Thyroid gland (tissue), 4 donors: ENCODE data around the gene CA5A. TPM values are rescaled to one million over a fixed set of nuclear protein-coding genes. Genes with fewer than 3 reads are reported as not detected.
A peak's percentile ranks its signal among the peaks of the same experiment; 100 is the strongest.

Source experiments
- DNase-seq, 2 donors: peaks; one replicate each; pipeline ENCODE4 v3.0.0-alpha.2; 2019
- H3K27ac ChIP-seq, 3 donors: fragments of 200-600 bp; sonication (generic); 1 replicate in 2 of 3; 2 replicates in 1 of 3; pipeline ENCODE4 v1.5.1; 2016 to 2019; ENCODE audit warnings: mild to moderate bottlenecking in 1 of 3, moderate library complexity in 1 of 3
- H3K27me3 ChIP-seq: fragments of 200-600 bp; sonication (generic); one replicate; pipeline ENCODE4 v1.5.1; 2019
- H3K36me3 ChIP-seq, 2 donors: fragments of 200-600 bp; sonication (generic); one replicate each; pipeline ENCODE4 v1.5.1; 2016 to 2019
- H3K4me1 ChIP-seq, 2 donors: fragments of 200-600 bp; sonication (generic); one replicate each; pipeline ENCODE4 v1.5.1; 2017 to 2019
- H3K4me3 ChIP-seq, 3 donors: fragments of 200-600 bp; sonication (generic); replicated peaks in 1 of 3; 1 replicate in 2 of 3; 2 replicates in 1 of 3; pipeline ENCODE4 v1.5.1; 2016; ENCODE audit warnings: mild to moderate bottlenecking in 1 of 3
- H3K9me3 ChIP-seq: fragments of 200-600 bp; sonication (generic); one replicate; pipeline ENCODE4 v1.5.1; 2017
- POLR2A ChIP-seq, 2 donors: fragments of 450-650 bp; IDR thresholded peaks; one replicate each; pipeline ENCODE4 v1.6.1; 2017; ENCODE audit warnings: antibody characterized with exemption in 2 of 2, mild to moderate bottlenecking in 2 of 2, moderate library complexity in 1 of 2
- WGBS, 2 donors: methylation state at CpG; one replicate each; pipeline ENCODE4 v1.1.5; 2017; 5-methylcytosine and 5-hydroxymethylcytosine counted together
- intact Hi-C: fragments of 100-400 bp; cut with DNase I; formaldehyde crosslinking; loops from one replicate; pipeline ENCODE4 v1.15.1; 2023
- total RNA-seq, 4 donors: library from RNA; depleted of rRNA; stranded (reverse); fragments of >200 nt; gene quantifications; one replicate each; pipeline ENCODE4 v1.2.3, GENCODE V29; 2016
- TF ChIP-seq, protein P1 (sequence below), 6 experiments: fragments of 200-600 bp in 3 of 6; fragments of 450-650 bp in 3 of 6; sonication (generic) in 3 of 6; IDR thresholded peaks; one replicate each; pipeline ENCODE4 v1.5.1; 2016 to 2019; ENCODE audit warnings: antibody characterized with exemption in 6 of 6, mild to moderate bottlenecking in 2 of 6, inconsistent platforms in 1 of 6, moderate library complexity in 1 of 6

Gene CA5A
- total RNA-seq, 4 donors from 2014 or later, result not detected

DNA sequence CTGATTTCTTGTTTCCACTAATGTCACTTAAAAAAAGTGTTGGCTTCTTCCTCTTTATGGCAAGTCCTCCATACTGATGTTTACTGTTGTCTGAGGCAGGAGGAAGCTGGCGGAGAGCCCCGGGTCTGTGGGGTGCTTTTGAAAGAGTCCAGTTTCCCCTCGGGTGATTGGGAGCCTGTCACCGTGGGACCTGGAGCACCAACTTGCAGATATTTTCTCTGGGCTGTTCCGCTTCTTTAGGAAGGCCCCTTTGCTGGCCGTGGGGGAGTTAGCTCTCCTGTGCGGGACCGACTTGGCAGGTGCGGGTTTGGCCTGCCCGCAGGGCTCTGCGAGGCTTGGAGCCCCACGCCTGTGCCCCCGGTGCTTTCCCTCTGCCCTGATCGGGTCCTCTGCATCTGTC is 18.0 kb upstream of the CA5A start:
- Histone ChIP-seq H3K9me3 (no peaks in the 10 kb centered on the region), H3K4me1 (peaks cover 13 to 39% of the 10 kb centered on the region in 2 donors)
- WGBS, 2 donors, result 81 to 85% methylated on average over 12 to 14 of the region's 14 CpGs

GRCh38 chr16:87953308-87954215 is 17.2 kb upstream of the CA5A start:
- peak overlapping the region in 1 of 3 donors; percentile 66 for H3K27ac ChIP-seq
- WGBS, 2 donors, result 69 to 74% methylated on average over 15 of the region's 15 CpGs
- H3K4me1 ChIP-seq, result peaks cover 17 to 47% of the 10 kb centered on the region in 2 donors
- intact Hi-C loops, result no loop called here
- no peaks in the 10 kb centered on the region for H3K9me3 ChIP-seq
- H3K27me3 ChIP-seq, result no peaks in the 10 kb centered on the region
- H3K4me3 ChIP-seq, result no peak overlapping the region
- no peak for TF ChIP-seq POLR2A (IDR thresholded peaks at IDR 0.05)
- TF ChIP-seq, protein P1, sequence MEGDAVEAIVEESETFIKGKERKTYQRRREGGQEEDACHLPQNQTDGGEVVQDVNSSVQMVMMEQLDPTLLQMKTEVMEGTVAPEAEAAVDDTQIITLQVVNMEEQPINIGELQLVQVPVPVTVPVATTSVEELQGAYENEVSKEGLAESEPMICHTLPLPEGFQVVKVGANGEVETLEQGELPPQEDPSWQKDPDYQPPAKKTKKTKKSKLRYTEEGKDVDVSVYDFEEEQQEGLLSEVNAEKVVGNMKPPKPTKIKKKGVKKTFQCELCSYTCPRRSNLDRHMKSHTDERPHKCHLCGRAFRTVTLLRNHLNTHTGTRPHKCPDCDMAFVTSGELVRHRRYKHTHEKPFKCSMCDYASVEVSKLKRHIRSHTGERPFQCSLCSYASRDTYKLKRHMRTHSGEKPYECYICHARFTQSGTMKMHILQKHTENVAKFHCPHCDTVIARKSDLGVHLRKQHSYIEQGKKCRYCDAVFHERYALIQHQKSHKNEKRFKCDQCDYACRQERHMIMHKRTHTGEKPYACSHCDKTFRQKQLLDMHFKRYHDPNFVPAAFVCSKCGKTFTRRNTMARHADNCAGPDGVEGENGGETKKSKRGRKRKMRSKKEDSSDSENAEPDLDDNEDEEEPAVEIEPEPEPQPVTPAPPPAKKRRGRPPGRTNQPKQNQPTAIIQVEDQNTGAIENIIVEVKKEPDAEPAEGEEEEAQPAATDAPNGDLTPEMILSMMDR (IDR thresholded peaks at IDR 0.05), result no peak
- H3K36me3 ChIP-seq, result peaks cover 0 to 6% of the 10 kb centered on the region in 2 donors
- DNase-seq, result no peak

More for the DNA sequence above, 18.0 kb upstream of the CA5A start:
- intact Hi-C loops, result no loop called here
- TF ChIP-seq, protein P1 (IDR thresholded peaks at IDR 0.05), result no peak
- TF ChIP-seq POLR2A (IDR thresholded peaks at IDR 0.05), result no peak
- peaks cover 0 to 6% of the 10 kb centered on the region in 2 donors for H3K36me3 ChIP-seq
- H3K27ac ChIP-seq, result peak overlapping the region in 1 of 3 donors; percentile 23
- no peaks in the 10 kb centered on the region for H3K27me3 ChIP-seq
- no peak for DNase-seq
- no peak overlapping the region for H3K4me3 ChIP-seq

DNA sequence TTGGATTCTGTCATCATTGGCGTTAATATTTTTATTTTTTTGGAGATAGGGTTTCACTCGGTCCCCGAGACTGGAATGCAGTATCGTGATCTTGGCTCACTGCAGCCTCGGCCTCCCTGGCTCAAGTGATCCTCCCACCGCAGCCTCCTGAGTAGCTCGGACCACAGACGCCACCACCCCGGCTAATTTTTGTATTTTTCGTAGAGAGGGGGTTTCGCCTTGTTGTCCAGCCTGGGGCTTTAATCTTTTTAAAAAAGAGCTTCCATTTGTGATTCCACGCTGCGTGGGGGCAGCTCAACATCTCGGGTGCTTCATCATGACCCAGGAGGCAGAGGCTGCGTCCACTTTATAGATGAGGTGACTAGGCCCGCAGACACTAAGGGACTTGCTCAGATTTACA is 16.4 kb upstream of the CA5A start:
- intact Hi-C loops, result no loop called here
- WGBS, 2 donors, result 91% methylated on average over 16 of the region's 16 CpGs
- H3K4me3 ChIP-seq, result no peak overlapping the region
- no peak for TF ChIP-seq POLR2A (IDR thresholded peaks at IDR 0.05)
- TF ChIP-seq, protein P1 (IDR thresholded peaks at IDR 0.05), result no peak
- H3K27me3 ChIP-seq, result no peaks in the 10 kb centered on the region
- H3K9me3 ChIP-seq, result no peaks in the 10 kb centered on the region
- H3K27ac ChIP-seq, result peak overlapping the region in 1 of 3 donors; percentile 97
- peaks cover 0 to 6% of the 10 kb centered on the region in 2 donors for H3K36me3 ChIP-seq
- peaks cover 20 to 53% of the 10 kb centered on the region in 2 donors for H3K4me1 ChIP-seq
- DNase-seq, result no peak

DNA sequence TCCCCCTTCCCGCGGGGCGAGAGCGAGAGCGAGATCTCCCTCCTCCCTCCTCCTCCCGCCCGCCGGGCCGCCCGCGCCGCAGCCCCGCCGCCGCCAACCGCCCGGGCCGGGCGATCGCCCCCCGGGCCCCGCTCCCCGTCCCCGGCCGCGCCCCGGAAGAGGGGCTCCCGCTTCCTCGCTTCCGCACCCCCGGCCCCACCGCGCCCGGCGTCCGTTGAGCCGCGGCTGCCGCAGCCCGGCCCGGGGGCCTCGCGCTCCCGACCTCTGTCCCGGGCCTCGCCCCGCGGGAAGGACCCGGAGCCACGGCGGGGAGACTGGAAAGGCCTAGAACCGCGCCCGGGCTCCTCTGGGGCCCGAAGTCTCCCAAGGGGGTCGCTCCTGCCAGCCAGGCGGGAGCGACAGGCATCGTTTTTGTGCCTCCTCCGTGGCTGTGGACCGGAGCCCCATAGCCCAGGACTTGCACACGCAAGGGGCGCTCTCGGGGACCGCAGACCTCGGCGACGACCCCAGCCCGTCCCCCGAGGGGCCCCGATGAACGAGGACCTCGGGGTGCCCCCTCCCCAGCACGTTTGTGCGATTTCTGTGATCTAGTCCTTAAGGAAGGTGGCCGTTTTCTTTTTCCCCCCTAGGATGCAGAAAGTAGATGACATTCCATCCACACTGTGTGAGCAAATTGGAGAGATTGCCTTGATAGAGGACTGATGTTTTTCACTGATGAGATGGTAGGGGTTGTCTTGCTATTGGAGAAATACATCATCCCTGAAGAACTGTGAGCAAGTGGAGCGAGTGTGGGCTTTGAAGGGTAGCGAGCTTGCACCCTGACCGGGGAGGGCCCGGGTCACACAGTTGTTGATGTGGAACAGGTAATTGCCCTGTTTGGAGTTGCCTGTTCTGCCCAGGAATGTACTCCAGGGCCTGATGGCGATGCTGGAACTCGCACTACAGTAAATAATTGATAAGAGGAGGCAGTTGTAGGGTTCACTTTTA is 15.5 kb upstream of the CA5A start:
- peaks cover 23 to 58% of the 10 kb centered on the region in 2 donors for H3K4me1 ChIP-seq
- H3K9me3 ChIP-seq, result no peaks in the 10 kb centered on the region
- peak overlapping the region; percentile 86 to 98 (median 97) for H3K27ac ChIP-seq
- 2 to 6% methylated on average over 21 to 45 of the region's 82 CpGs for WGBS, 2 donors
- H3K4me3 ChIP-seq, result peak overlapping the region; percentile 37 to 91 (median 68)
- H3K27me3 ChIP-seq, result no peaks in the 10 kb centered on the region
- TF ChIP-seq, protein P1 (IDR thresholded peaks at IDR 0.05), result no peak
- TF ChIP-seq POLR2A (IDR thresholded peaks at IDR 0.05), result no peak
- no peaks in the 10 kb centered on the region for H3K36me3 ChIP-seq
- peak; percentile 62 to 66 for DNase-seq
- intact Hi-C loops, result no loop called here
